HG03521 (cell line): ENCODE results near the gene SLC25A48.

Source experiments
- ATAC-seq: cut with Tn5 transposase; IDR thresholded peaks from one replicate; pipeline ENCODE4 v1.9.1; 2021; ENCODE audit warnings: mild to moderate bottlenecking, moderate library complexity; ENCODE audit not compliant: unreplicated experiment

The SLC25A48 gene

GRCh38 chr5:135879591-135879990, 45.1 kb downstream of the SLC25A48 start:
- ATAC-seq: no peak

GRCh38 chr5:135880278-135880677, 45.8 kb downstream of the SLC25A48 start:
- no peak for ATAC-seq

GRCh38 chr5:135880801-135881200, 46.3 kb downstream of the SLC25A48 start:
- ATAC-seq: no peak

GRCh38 chr5:135881244-135881643, 46.8 kb downstream of the SLC25A48 start:
- ATAC-seq: no peak

- ATAC-seq: no peak
These were observed 47.4 kb downstream of the SLC25A48 start for GRCh38 chr5:135881819-135882218.

- ATAC-seq: no peak
These were observed 48.6 kb downstream of the SLC25A48 start for GRCh38 chr5:135883026-135883425.

- no peak for ATAC-seq
These were observed 49.0 kb downstream of the SLC25A48 start for GRCh38 chr5:135883441-135883840.

GRCh38 chr5:135885031-135885430, 50.6 kb downstream of the SLC25A48 start:
- no peak for ATAC-seq

- ATAC-seq: no peak
These were observed 51.7 kb downstream of the SLC25A48 start for GRCh38 chr5:135886136-135886535.

- ATAC-seq: peak; percentile 93
These were observed 53.0 kb downstream of the SLC25A48 start for GRCh38 chr5:135887447-135887864.

GRCh38 chr5:135887881-135888614, 53.6 kb downstream of the SLC25A48 start:
- no peak for ATAC-seq

GRCh38 chr5:135890296-135890695, 55.8 kb downstream of the SLC25A48 start:
- ATAC-seq: no peak

GRCh38 chr5:135890867-135891266, 56.4 kb downstream of the SLC25A48 start:
- ATAC-seq: no peak

- ATAC-seq: no peak
These were observed 56.8 kb downstream of the SLC25A48 start for GRCh38 chr5:135891268-135891667.

GRCh38 chr5:135891791-135892190, 57.3 kb downstream of the SLC25A48 start:
- ATAC-seq: no peak

- no peak for ATAC-seq
These were observed 59.8 kb downstream of the SLC25A48 start for GRCh38 chr5:135894276-135894675.

- no peak for ATAC-seq
These were observed 60.3 kb downstream of the SLC25A48 start for GRCh38 chr5:135894789-135895188.

GRCh38 chr5:135895474-135896006, 61.1 kb downstream of the SLC25A48 start, which contains the start of gene IL9:
TSS of gene IL9 (minus strand) at chr5:135895841. CDS start at chr5:135895816, 25 bp downstream.
- no peak for ATAC-seq

- no peak for ATAC-seq
These were observed 64.2 kb downstream of the SLC25A48 start for GRCh38 chr5:135898651-135899050.

- ATAC-seq: no peak
These were observed 65.8 kb downstream of the SLC25A48 start for GRCh38 chr5:135900276-135900675.

- no peak for ATAC-seq
These were observed 67.2 kb downstream of the SLC25A48 start for GRCh38 chr5:135901633-135902032.

GRCh38 chr5:135905144-135905543, 70.7 kb downstream of the SLC25A48 start:
- ATAC-seq: no peak
